Bronchial epithelial cell (primary cell): ENCODE results near the gene LHPP. TPM values are rescaled to one million over a fixed set of nuclear protein-coding genes. Genes with fewer than 3 reads are reported as not detected.

Experiments
- DNase-seq: peaks from one replicate; pipeline ENCODE4 v3.0.0-alpha.2; 2010; ENCODE audit warnings: low read depth
- FAIRE-seq: peaks from 2 replicates; lab custom pipeline; 2011; peaks lifted over from hg19 to GRCh38; lab: Jason Lieb, UNC
- H3K27me3 ChIP-seq: 2 replicates; pipeline ENCODE4 v1.5.1; 2011; ENCODE audit warnings: low read length; ENCODE audit not compliant: control insufficient read depth, insufficient read depth
- H3K36me3 ChIP-seq: 2 replicates; pipeline ENCODE4 v1.5.1; 2011; ENCODE audit warnings: low read length; ENCODE audit not compliant: control insufficient read depth, insufficient read depth
- H3K4me3 ChIP-seq: 2 replicates; pipeline ENCODE4 v1.5.1; 2011; ENCODE audit warnings: mild to moderate bottlenecking, low read depth, low read length, control low read depth
- CTCF ChIP-seq: IDR thresholded peaks from 2 replicates; pipeline ENCODE4 v1.5.1; 2011; ENCODE audit warnings: mild to moderate bottlenecking, moderate library complexity, low read length, control low read depth, inconsistent platforms; ENCODE audit not compliant: insufficient read depth, severe bottlenecking
- total RNA-seq: library from RNA; depleted of rRNA; stranded (reverse); fragments of >200 nt; gene quantifications from 2 replicates; pipeline ENCODE4 v1.2.1, GENCODE V29; 2014

Gene LHPP
- total RNA-seq, 1 donor from 2014 or later: 14.0 TPM

DNA sequence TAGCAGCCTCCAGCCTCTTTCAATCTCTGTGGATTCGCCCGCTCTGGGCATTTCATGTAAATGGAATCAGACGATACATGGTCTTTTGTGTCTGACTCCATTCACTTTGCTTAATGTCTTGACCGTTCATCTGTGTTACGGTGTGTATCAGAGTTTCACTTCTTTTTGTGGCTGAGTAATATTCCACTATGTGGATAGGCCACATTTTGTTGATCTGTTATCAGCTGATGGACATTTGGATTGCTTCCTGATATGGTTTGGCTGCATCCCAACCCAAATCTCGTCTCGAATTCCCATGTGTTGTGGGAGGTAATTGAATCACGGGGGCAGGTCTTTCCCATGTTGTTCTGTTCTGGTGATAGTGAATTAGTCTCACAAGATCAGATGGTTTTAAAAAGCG is 109.0 kb downstream of the LHPP start:
- Histone ChIP-seq H3K27me3 (no peaks in the 10 kb centered on the region), H3K36me3 (no peaks in the 10 kb centered on the region), H3K4me3 (no peak overlapping the region)
- TF ChIP-seq CTCF: no peak
- no peak for FAIRE-seq
- DNase-seq: no peak

DNA sequence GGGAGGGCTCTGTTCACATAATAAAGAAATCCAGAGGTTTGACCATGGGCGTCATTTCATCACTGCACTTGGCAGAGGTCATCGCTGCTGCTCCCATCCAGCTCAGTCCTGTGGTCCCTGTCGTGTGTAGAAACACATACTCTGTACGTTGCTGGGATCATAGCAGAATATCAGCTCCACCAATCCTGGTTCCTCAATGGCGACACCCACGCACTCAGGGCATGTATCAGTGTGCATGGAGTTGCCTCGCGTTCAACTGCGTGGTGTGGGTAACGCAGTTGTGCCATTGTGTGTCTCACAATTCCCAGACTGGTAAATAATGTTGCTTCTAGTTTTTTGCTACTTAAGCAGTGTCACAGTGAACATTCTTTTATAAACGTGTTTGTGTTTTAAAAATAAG is 111.1 kb downstream of the LHPP start:
- Histone ChIP-seq H3K4me3 (no peak overlapping the region), H3K27me3 (no peaks in the 10 kb centered on the region), H3K36me3 (no peaks in the 10 kb centered on the region)
- peak; percentile 55 for FAIRE-seq
- no peak for TF ChIP-seq CTCF
- DNase-seq: no peak

- H3K27me3 ChIP-seq: no peaks in the 10 kb centered on the region
- DNase-seq (no peak), FAIRE-seq (no peak)
- no peak for TF ChIP-seq CTCF
- H3K36me3 ChIP-seq: no peaks in the 10 kb centered on the region
- H3K4me3 ChIP-seq: no peak overlapping the region
These were observed 112.3 kb downstream of the LHPP start for GRCh38 chr10:124573726-124574455.

DNA sequence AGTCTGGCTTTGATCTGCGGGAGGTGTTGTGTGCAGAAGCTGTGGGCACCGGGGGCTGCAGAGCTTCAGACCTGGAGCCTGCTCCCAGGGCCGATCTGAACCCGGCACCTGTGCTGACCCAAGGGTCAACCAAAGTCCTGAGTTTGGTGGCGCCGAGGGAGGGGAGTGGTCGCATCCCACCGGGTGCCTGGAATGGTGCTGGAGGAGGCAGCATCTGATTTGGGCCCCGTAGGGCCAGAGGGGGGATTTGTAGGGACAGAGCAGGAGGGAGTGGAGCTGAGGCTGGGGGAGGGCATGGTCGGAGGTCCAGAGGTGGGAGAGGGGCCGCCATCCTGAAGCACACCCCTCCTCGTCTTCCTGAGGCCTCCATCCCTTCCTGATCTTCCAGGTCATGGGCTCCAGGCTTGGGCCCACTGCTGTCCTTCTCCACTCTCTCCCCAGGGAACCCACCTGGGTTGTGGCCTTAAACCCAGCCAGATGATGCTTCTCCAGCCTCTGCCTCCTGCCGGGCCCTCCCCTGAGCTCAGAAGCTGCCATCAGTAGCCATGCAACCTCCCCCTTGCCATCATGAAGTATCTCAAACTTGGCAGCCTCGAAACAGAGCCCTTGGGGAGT is 112.9 kb downstream of the LHPP start:
- no peak for FAIRE-seq
- DNase-seq: no peak
- Histone ChIP-seq H3K27me3 (no peaks in the 10 kb centered on the region), H3K36me3 (no peaks in the 10 kb centered on the region), H3K4me3 (no peak overlapping the region)
- no peak for TF ChIP-seq CTCF

- H3K4me3 ChIP-seq: no peak overlapping the region
- no peaks in the 10 kb centered on the region for H3K27me3 ChIP-seq
- no peak for TF ChIP-seq CTCF
- DNase-seq: no peak
- H3K36me3 ChIP-seq: no peaks in the 10 kb centered on the region
- no peak for FAIRE-seq
These were observed 113.7 kb downstream of the LHPP start for GRCh38 chr10:124575107-124576035.
